ENCODE measurements around the gene ZNF407. TPM values are rescaled to one million over a fixed set of nuclear protein-coding genes. Genes with fewer than 3 reads are reported as not detected.

The ZNF407 gene
- total and polyA plus RNA-seq, 4 donors: 2.8 to 34.9 (median 9.5) TPM

GRCh38 chr18:74610860-74611259 lies 13.2 kb downstream of the ZNF407 start:
- no peaks in the 10 kb centered on the region for H3K9me3 ChIP-seq (ENCODE audit: control insufficient read depth in 4 of 4, insufficient read depth in 3 of 4, low read length in 3 of 4)
- H3K27ac ChIP-seq (ENCODE audit: low read depth in 1 of 2, low read length in 1 of 2): no peak overlapping the region
- no peak for TF ChIP-seq CTCF (IDR thresholded peaks at IDR 0.05; ENCODE audit: control extremely low read depth, extremely low read depth)
- H3K4me3 ChIP-seq: no peak overlapping the region
- WGBS, 2 donors: 79 to 85% methylated on average over 1 of the region's 1 CpG
- peaks cover 0 to 5% (median 2%) of the 10 kb centered on the region in 5 donors for H3K4me1 ChIP-seq (ENCODE audit: control insufficient read depth in 5 of 5, insufficient read depth in 5 of 5, low read length in 5 of 5)
- DNase-seq (no peak), ATAC-seq (ENCODE audit: insufficient read depth, low FRiP score) (no peak)
- no peaks in the 10 kb centered on the region for H3K27me3 ChIP-seq (ENCODE audit: control insufficient read depth in 3 of 3, insufficient read depth in 3 of 3, low read length in 2 of 3)
- H3K9ac ChIP-seq (ENCODE audit: insufficient read depth in 1 of 2, low read length in 2 of 2): no peak overlapping the region
- no peaks in the 10 kb centered on the region for H3K36me3 ChIP-seq (ENCODE audit: control insufficient read depth in 4 of 4, insufficient read depth in 4 of 4, low read length in 4 of 4)

- H3K9ac ChIP-seq (ENCODE audit: insufficient read depth in 1 of 2, low read length in 2 of 2): no peak overlapping the region
- WGBS, 2 donors: 87 to 98% methylated on average over 4 of the region's 4 CpGs
These were observed 14.1 kb downstream of the ZNF407 start for GRCh38 chr18:74611765-74612164.

GRCh38 chr18:74613381-74613780 lies 15.7 kb downstream of the ZNF407 start:
- H3K36me3 ChIP-seq (ENCODE audit: control insufficient read depth in 4 of 4, insufficient read depth in 4 of 4, low read length in 4 of 4): peaks cover 0 to 2% (median 0%) of the 10 kb centered on the region in 4 donors
- H3K4me1 ChIP-seq (ENCODE audit: control insufficient read depth in 5 of 5, insufficient read depth in 5 of 5, low read length in 5 of 5): peaks cover 0 to 5% (median 2%) of the 10 kb centered on the region in 5 donors
- 25 to 44% methylated on average over 1 of the region's 1 CpG for WGBS, 2 donors
- no peak for DNase-seq
- no peak overlapping the region for H3K27ac ChIP-seq (ENCODE audit: low read depth in 1 of 2, low read length in 1 of 2)
- no peak overlapping the region for H3K4me3 ChIP-seq
- H3K9ac ChIP-seq (ENCODE audit: insufficient read depth in 1 of 2, low read length in 2 of 2): no peak overlapping the region
- H3K9me3 ChIP-seq (ENCODE audit: control insufficient read depth in 4 of 4, insufficient read depth in 3 of 4, low read length in 3 of 4): no peaks in the 10 kb centered on the region
- no peak for ATAC-seq (ENCODE audit: insufficient read depth, low FRiP score)
- H3K27me3 ChIP-seq (ENCODE audit: control insufficient read depth in 3 of 3, insufficient read depth in 3 of 3, low read length in 2 of 3): no peaks in the 10 kb centered on the region
- TF ChIP-seq CTCF (IDR thresholded peaks at IDR 0.05; ENCODE audit: control extremely low read depth, extremely low read depth): no peak

More at GRCh38 chr18:74611765-74612164, 14.1 kb downstream of the ZNF407 start:
- Histone ChIP-seq H3K27me3 (ENCODE audit: control insufficient read depth in 3 of 3, insufficient read depth in 3 of 3, low read length in 2 of 3) (no peaks in the 10 kb centered on the region), H3K36me3 (ENCODE audit: control insufficient read depth in 4 of 4, insufficient read depth in 4 of 4, low read length in 4 of 4) (peaks cover 0 to under 1% (median 0%) of the 10 kb centered on the region in 4 donors), H3K27ac (ENCODE audit: low read depth in 1 of 2, low read length in 1 of 2) (no peak overlapping the region), H3K4me1 (ENCODE audit: control insufficient read depth in 5 of 5, insufficient read depth in 5 of 5, low read length in 5 of 5) (peaks cover 0 to 5% (median 2%) of the 10 kb centered on the region in 5 donors), H3K4me3 (no peak overlapping the region), H3K9me3 (ENCODE audit: control insufficient read depth in 4 of 4, insufficient read depth in 3 of 4, low read length in 3 of 4) (no peaks in the 10 kb centered on the region)
- no peak for ATAC-seq (ENCODE audit: insufficient read depth, low FRiP score)
- no peak for DNase-seq
- TF ChIP-seq CTCF (IDR thresholded peaks at IDR 0.05; ENCODE audit: control extremely low read depth, extremely low read depth): no peak

GRCh38 chr18:74616494-74616893 lies 18.8 kb downstream of the ZNF407 start:
- no peak for ATAC-seq (ENCODE audit: insufficient read depth, low FRiP score)
- no peak for DNase-seq
- Histone ChIP-seq H3K4me1 (ENCODE audit: control insufficient read depth in 5 of 5, insufficient read depth in 5 of 5, low read length in 5 of 5) (peaks cover 0 to 3% (median 0%) of the 10 kb centered on the region in 5 donors), H3K4me3 (no peak overlapping the region), H3K9ac (ENCODE audit: insufficient read depth in 1 of 2, low read length in 2 of 2) (no peak overlapping the region), H3K36me3 (ENCODE audit: control insufficient read depth in 4 of 4, insufficient read depth in 4 of 4, low read length in 4 of 4) (peaks cover 0 to 2% (median 0%) of the 10 kb centered on the region in 4 donors), H3K27ac (ENCODE audit: low read depth in 1 of 2, low read length in 1 of 2) (no peak overlapping the region), H3K27me3 (ENCODE audit: control insufficient read depth in 3 of 3, insufficient read depth in 3 of 3, low read length in 2 of 3) (no peaks in the 10 kb centered on the region), H3K9me3 (ENCODE audit: control insufficient read depth in 4 of 4, insufficient read depth in 3 of 4, low read length in 3 of 4) (no peaks in the 10 kb centered on the region)
- TF ChIP-seq CTCF (IDR thresholded peaks at IDR 0.05; ENCODE audit: control extremely low read depth, extremely low read depth): no peak
- WGBS, 2 donors: 52 to 70% methylated on average over 7 of the region's 7 CpGs
